Kidney (tissue), 14 donors: ENCODE data around the gene NFKB1. TPM values are rescaled to one million over a fixed set of nuclear protein-coding genes. Genes with fewer than 3 reads are reported as not detected.

Experiments
- DNase-seq, 5 donors: peaks; one replicate each; pipeline ENCODE4 v3.0.0-alpha.2; 2013 to 2020
- FAIRE-seq: peaks from 2 replicates; lab custom pipeline; 2012; peaks lifted over from hg19 to GRCh38; lab: Jason Lieb, UNC
- H3K27ac ChIP-seq, 2 donors: one replicate each; pipeline ENCODE4 v1.7.0; 2013; ENCODE audit warnings: low read depth in 2 of 2, low read length in 2 of 2, inconsistent platforms in 1 of 2
- H3K27me3 ChIP-seq: one replicate; pipeline ENCODE4 v1.7.1; 2013; ENCODE audit warnings: low read length, inconsistent platforms; ENCODE audit not compliant: control insufficient read depth, insufficient read depth
- H3K36me3 ChIP-seq, 3 donors: one replicate each; pipeline versions ENCODE4 v1.7.0 to v1.7.1; 2013; ENCODE audit warnings: low read length in 3 of 3, control low read depth in 1 of 3, inconsistent platforms in 1 of 3; ENCODE audit not compliant: insufficient read depth in 3 of 3, control insufficient read depth in 2 of 3
- H3K4me1 ChIP-seq, 3 donors: one replicate each; pipeline versions ENCODE4 v1.7.0 to v1.7.1; 2013; ENCODE audit warnings: low read length in 3 of 3, inconsistent platforms in 1 of 3, low read depth in 1 of 3; ENCODE audit not compliant: control insufficient read depth in 2 of 3, insufficient read depth in 2 of 3
- H3K4me3 ChIP-seq, 3 donors: one replicate each; pipeline versions ENCODE4 v1.7.0 to v1.8.1; 2013; ENCODE audit warnings: low read length in 3 of 3, control low read depth in 1 of 3, inconsistent platforms in 1 of 3
- H3K9ac ChIP-seq, 3 donors: one replicate each; pipeline versions ENCODE4 v1.7.0 to v1.7.1; 2013; ENCODE audit warnings: low read length in 3 of 3, control low read depth in 1 of 3, inconsistent platforms in 1 of 3
- H3K9me3 ChIP-seq, 3 donors: one replicate each; pipeline versions ENCODE4 v1.7.0 to v1.7.1; 2013; ENCODE audit warnings: low read length in 3 of 3, control low read depth in 1 of 3, inconsistent platforms in 1 of 3; ENCODE audit not compliant: control insufficient read depth in 2 of 3, insufficient read depth in 1 of 3
- intact Hi-C: fragments of 100-400 bp; cut with DNase I; formaldehyde crosslinking; loops from one replicate; pipeline ENCODE4 v1.11.1; 2022
- polyA plus RNA-seq: library from polyadenylated mRNA; stranded (reverse); fragments of 350-450 nt; fragmentation: Illumina TruSeq; extraction: RNeasy Lipid Tissue Mini Kit (QIAGEN cat#74804); gene quantifications from one replicate; pipeline ENCODE4 v1.2.3, GENCODE V29; 2014; ENCODE audit warnings: low read depth, low replicate concordance; ENCODE audit not compliant: insufficient read depth
- total RNA-seq: library from RNA; stranded (reverse); fragmentation: NEBNext Ultra II Directional; extraction: Animal tissue kit (Norgen Biotek cat#: 25700); gene quantifications from one replicate; pipeline ENCODE4 v1.2.1, GENCODE V29; 2021
- TF ChIP-seq, protein P1 (sequence below): IDR thresholded peaks from 3 replicates; pipeline ENCODE4 v1.5.1; 2012; ENCODE audit warnings: mild to moderate bottlenecking, moderate library complexity, borderline replicate concordance; ENCODE audit not compliant: insufficient read depth; ENCODE audit errors: extremely low read depth
- donor health status: control.
- donor health status: control.
- donor health status: control.
- donor health status: control.
- donor health status: control.
- donor health status: DM: yes; HTN: yes; CAD: no.
- donor health status: Normal renal cell carcinoma (clear cell type).

Gene NFKB1
- total and polyA plus RNA-seq, 2 donors from 2014 or later = 10.1 to 56.9 TPM

DNA sequence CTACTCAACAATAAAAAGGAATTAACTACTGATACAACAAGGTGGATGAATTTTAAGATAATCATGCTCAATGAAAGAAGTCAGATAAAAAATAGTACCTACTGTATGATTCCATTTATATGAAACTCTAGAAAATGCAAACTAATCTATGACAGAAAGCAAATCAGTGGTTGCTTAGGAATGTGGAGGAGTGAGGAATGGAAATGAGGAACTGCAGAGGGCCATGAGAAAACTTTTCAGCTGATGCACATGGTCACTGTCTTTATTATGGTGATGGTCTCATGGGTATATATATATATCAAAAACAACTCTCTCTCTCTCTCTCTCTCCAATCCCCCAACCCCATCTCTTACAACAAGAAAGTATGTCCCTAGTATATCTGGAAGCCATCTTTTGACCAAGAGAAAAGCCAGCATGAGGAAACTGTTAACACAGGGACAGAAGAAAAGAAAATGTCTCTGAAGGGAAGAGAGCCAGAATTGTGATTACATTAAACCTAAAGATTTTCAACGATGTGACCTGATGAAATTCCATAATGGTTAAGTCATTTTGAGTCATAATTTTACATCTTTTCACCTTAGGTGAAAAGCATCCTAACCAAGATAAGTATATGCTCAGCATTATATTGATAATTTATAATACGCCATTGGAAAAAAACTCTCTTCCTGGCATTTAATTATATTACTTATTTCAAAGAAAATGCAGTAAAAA is 8.5 kb upstream of the NFKB1 start:
- DNase-seq (no peak), FAIRE-seq (peak; percentile 3)
- intact Hi-C loops = no loop called here
- Histone ChIP-seq H3K27me3 (no peaks in the 10 kb centered on the region), H3K4me1 (peaks cover 0 to 5% (median 0%) of the 10 kb centered on the region in 3 donors), H3K9me3 (no peaks in the 10 kb centered on the region), H3K27ac (no peak overlapping the region), H3K9ac (no peak overlapping the region), H3K4me3 (no peak overlapping the region), H3K36me3 (no peaks in the 10 kb centered on the region)
- TF ChIP-seq, protein P1, sequence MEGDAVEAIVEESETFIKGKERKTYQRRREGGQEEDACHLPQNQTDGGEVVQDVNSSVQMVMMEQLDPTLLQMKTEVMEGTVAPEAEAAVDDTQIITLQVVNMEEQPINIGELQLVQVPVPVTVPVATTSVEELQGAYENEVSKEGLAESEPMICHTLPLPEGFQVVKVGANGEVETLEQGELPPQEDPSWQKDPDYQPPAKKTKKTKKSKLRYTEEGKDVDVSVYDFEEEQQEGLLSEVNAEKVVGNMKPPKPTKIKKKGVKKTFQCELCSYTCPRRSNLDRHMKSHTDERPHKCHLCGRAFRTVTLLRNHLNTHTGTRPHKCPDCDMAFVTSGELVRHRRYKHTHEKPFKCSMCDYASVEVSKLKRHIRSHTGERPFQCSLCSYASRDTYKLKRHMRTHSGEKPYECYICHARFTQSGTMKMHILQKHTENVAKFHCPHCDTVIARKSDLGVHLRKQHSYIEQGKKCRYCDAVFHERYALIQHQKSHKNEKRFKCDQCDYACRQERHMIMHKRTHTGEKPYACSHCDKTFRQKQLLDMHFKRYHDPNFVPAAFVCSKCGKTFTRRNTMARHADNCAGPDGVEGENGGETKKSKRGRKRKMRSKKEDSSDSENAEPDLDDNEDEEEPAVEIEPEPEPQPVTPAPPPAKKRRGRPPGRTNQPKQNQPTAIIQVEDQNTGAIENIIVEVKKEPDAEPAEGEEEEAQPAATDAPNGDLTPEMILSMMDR = no peak

DNA sequence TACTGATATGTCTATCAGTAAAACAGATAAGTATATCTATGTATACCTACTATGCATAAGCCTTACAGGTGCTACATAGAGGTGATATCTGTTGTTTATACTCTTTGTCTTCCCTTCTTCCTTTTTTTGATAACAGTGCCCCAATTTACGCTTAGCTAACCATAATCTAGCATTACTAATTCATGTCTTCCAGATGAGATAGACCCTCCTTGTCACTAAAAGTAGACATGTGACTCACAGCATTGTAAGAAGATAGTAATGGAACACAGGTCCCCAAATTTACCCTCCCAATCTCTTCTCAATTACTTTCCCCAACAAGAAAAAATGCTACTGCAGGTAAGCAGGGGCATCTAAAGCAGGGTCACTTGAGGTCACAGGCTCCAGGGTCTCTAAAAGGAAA is 7.9 kb upstream of the NFKB1 start:
- peaks cover 0 to 5% (median 0%) of the 10 kb centered on the region in 3 donors for H3K4me1 ChIP-seq
- no peaks in the 10 kb centered on the region for H3K9me3 ChIP-seq
- H3K9ac ChIP-seq = no peak overlapping the region
- intact Hi-C loops = no loop called here
- H3K27me3 ChIP-seq = no peaks in the 10 kb centered on the region
- TF ChIP-seq, protein P1 = no peak
- FAIRE-seq (no peak), DNase-seq (no peak)
- H3K36me3 ChIP-seq = no peaks in the 10 kb centered on the region
- H3K27ac ChIP-seq = no peak overlapping the region
- H3K4me3 ChIP-seq = no peak overlapping the region

DNA sequence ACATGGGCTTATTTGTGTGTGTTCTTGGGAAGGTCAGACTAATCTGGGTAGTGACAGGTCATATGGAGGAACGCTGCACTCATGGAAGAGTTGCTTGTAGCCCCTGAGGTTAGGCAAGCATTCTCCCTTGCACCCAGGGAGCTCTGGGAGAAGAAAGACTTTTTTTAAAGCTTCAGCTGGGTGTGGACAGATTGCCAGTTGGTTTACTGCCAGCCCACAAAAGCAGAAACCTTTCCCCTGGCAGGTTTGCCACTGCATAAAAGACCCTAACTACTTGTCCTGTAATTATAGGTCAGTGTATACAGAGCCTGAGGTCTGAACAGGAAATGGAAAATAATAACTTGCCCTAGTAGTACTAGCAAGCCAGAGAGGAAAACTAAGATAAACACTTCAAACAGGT is 7.4 kb upstream of the NFKB1 start:
- H3K4me3 ChIP-seq = no peak overlapping the region
- no peaks in the 10 kb centered on the region for H3K36me3 ChIP-seq
- intact Hi-C loops = no loop called here
- H3K27ac ChIP-seq = no peak overlapping the region
- H3K27me3 ChIP-seq = no peaks in the 10 kb centered on the region
- TF ChIP-seq, protein P1 = no peak
- FAIRE-seq (no peak), DNase-seq (no peak)
- H3K9me3 ChIP-seq = no peaks in the 10 kb centered on the region
- H3K9ac ChIP-seq = peak overlapping the region in 1 of 3 donors; percentile 21
- peaks cover 0 to 5% (median 0%) of the 10 kb centered on the region in 3 donors for H3K4me1 ChIP-seq

DNA sequence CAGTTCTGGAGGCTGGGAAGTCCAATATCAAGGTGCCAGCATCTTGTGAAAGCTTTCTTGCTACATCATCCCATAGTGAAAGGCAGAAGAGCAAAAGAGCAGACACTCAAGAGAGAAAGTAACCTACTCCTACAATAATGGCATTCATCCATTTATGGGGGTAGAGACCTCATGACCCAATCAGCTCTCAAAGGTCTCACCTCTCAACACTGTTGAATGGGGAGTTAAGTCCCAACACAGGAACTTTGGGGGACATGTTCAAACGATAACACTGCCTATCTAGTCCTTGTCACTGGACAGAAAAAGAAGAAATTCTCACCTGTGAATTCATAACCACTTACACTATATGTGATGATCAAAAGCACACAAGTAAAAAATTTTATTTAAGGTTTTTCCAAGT is 6.6 kb upstream of the NFKB1 start:
- H3K4me1 ChIP-seq = peaks cover 0 to 5% (median 0%) of the 10 kb centered on the region in 3 donors
- H3K36me3 ChIP-seq = no peaks in the 10 kb centered on the region
- intact Hi-C loops = no loop called here
- no peak overlapping the region for H3K9ac ChIP-seq
- no peak overlapping the region for H3K27ac ChIP-seq
- H3K4me3 ChIP-seq = no peak overlapping the region
- H3K9me3 ChIP-seq = no peaks in the 10 kb centered on the region
- FAIRE-seq (no peak), DNase-seq (no peak)
- H3K27me3 ChIP-seq = no peaks in the 10 kb centered on the region
- TF ChIP-seq, protein P1 = no peak
